ENCODE data around the gene SNX1.

Gene SNX1

GRCh38 chr15:64146885-64147681 is 51.3 kb downstream of the SNX1 start:
- FAIRE-seq = no peak

GRCh38 chr15:64148168-64148567 is 52.4 kb downstream of the SNX1 start:
- no peak for FAIRE-seq

GRCh38 chr15:64148581-64148980 is 52.8 kb downstream of the SNX1 start:
- no peak for FAIRE-seq

GRCh38 chr15:64149424-64149823 is 53.6 kb downstream of the SNX1 start:
- FAIRE-seq = no peak

- no peak for FAIRE-seq
These were observed 54.3 kb downstream of the SNX1 start for GRCh38 chr15:64149893-64150578.

- FAIRE-seq = no peak
These were observed 56.1 kb downstream of the SNX1 start, which contains the start of gene SNX22 for GRCh38 chr15:64151727-64152506. TSS of gene SNX22 (plus strand) at chr15:64151731. CDS start at chr15:64151776, 45 bp downstream.

GRCh38 chr15:64152507-64153387 is 57.0 kb downstream of the SNX1 start:
- FAIRE-seq = no peak

- no peak for FAIRE-seq
These were observed 57.9 kb downstream of the SNX1 start for GRCh38 chr15:64153480-64154367.

- no peak for FAIRE-seq
These were observed 60.2 kb downstream of the SNX1 start for GRCh38 chr15:64155802-64156651.

GRCh38 chr15:64156652-64157331 is 61.0 kb downstream of the SNX1 start:
- no peak for FAIRE-seq

GRCh38 chr15:64157599-64158125 is 61.9 kb downstream of the SNX1 start:
- no peak for FAIRE-seq

GRCh38 chr15:64158363-64159134 is 62.8 kb downstream of the SNX1 start:
- no peak for FAIRE-seq

GRCh38 chr15:64161688-64162477 is 66.1 kb downstream of the SNX1 start:
- no peak for FAIRE-seq

- FAIRE-seq = no peak
These were observed 66.7 kb downstream of the SNX1 start for GRCh38 chr15:64162478-64162868.

- FAIRE-seq = no peak
These were observed 67.3 kb downstream of the SNX1 start, which contains the start of gene PPIB for GRCh38 chr15:64162869-64163658. TSS of gene PPIB (minus strand) at chr15:64163022. CDS start at chr15:64162986, 36 bp downstream.

GRCh38 chr15:64163659-64164362 is 68.0 kb downstream of the SNX1 start:
- no peak for FAIRE-seq

All from endometrium (tissue), 2 donors.